H9 (cell line): ENCODE measurements around the gene ENPEP. TPM values are rescaled to one million over a fixed set of nuclear protein-coding genes. Genes with fewer than 3 reads are reported as not detected.

ENCODE experiments used
- DNase-seq: peaks from one replicate; pipeline ENCODE4 v3.0.0-alpha.2; 2017
- H2AFZ ChIP-seq: one replicate; pipeline ENCODE4 v1.6.1; 2013; ENCODE audit warnings: mild to moderate bottlenecking, low read length, control low read depth, moderate library complexity
- H2AK5ac ChIP-seq: 2 replicates; pipeline ENCODE4 v1.6.1; 2013; ENCODE audit warnings: low read length, control low read depth, mixed read lengths; ENCODE audit not compliant: insufficient read length
- H2BK120ac ChIP-seq: one replicate; pipeline ENCODE4 v1.6.1; 2013; ENCODE audit warnings: low read depth, mild to moderate bottlenecking, low read length, control low read depth, inconsistent platforms; ENCODE audit not compliant: poor library complexity, severe bottlenecking
- H2BK12ac ChIP-seq: 2 replicates; pipeline ENCODE4 v1.6.1; 2013; ENCODE audit warnings: low read length, control low read depth, mixed read lengths, low read depth; ENCODE audit not compliant: insufficient read length
- H2BK15ac ChIP-seq: 2 replicates; pipeline ENCODE4 v1.6.1; 2013; ENCODE audit warnings: low read depth, low read length, control low read depth
- H2BK20ac ChIP-seq: one replicate; pipeline ENCODE4 v1.6.1; 2013; ENCODE audit warnings: low read depth, mild to moderate bottlenecking, low read length, control low read depth, inconsistent platforms; ENCODE audit not compliant: poor library complexity, severe bottlenecking
- H2BK5ac ChIP-seq: 2 replicates; pipeline ENCODE4 v1.6.1; 2013; ENCODE audit warnings: low read length, control low read depth, mixed read lengths; ENCODE audit not compliant: insufficient read length
- H3K14ac ChIP-seq: 2 replicates; pipeline ENCODE4 v1.6.1; 2013; ENCODE audit warnings: low read length, control low read depth; ENCODE audit not compliant: insufficient read depth
- H3K18ac ChIP-seq: 2 replicates; pipeline ENCODE4 v1.6.1; 2013; ENCODE audit warnings: low read depth, mild to moderate bottlenecking, mixed read lengths, low read length, control low read depth; ENCODE audit not compliant: insufficient read length
- H3K23ac ChIP-seq: 2 replicates; pipeline ENCODE4 v1.6.1; 2013; ENCODE audit warnings: low read length, control low read depth, mixed read lengths, low read depth; ENCODE audit not compliant: insufficient read length
- H3K23me2 ChIP-seq: 2 replicates; pipeline ENCODE4 v1.6.1; 2013; ENCODE audit warnings: low read depth, mild to moderate bottlenecking, mixed read lengths, low read length, control low read depth; ENCODE audit not compliant: insufficient read length, poor library complexity, severe bottlenecking
- H3K27ac ChIP-seq: 2 replicates; pipeline ENCODE4 v1.5.1; 2013; ENCODE audit warnings: low read length, control low read depth, mixed read lengths, low read depth; ENCODE audit not compliant: insufficient read length
- H3K27me3 ChIP-seq: 2 replicates; pipeline ENCODE4 v1.6.1; 2013; ENCODE audit warnings: low read length, control low read depth, inconsistent platforms; ENCODE audit not compliant: insufficient read depth
- H3K4ac ChIP-seq: 2 replicates; pipeline ENCODE4 v1.6.1; 2013; ENCODE audit warnings: low read depth, mild to moderate bottlenecking, control low read depth, inconsistent platforms, low read length, moderate library complexity
- H3K4me1 ChIP-seq: 2 replicates; pipeline ENCODE4 v1.6.1; 2013; ENCODE audit warnings: low read length, control low read depth, inconsistent platforms; ENCODE audit not compliant: insufficient read depth
- H3K4me2 ChIP-seq: 2 replicates; pipeline ENCODE4 v1.6.1; 2013; ENCODE audit warnings: low read length, control low read depth, mixed read lengths; ENCODE audit not compliant: insufficient read length, insufficient read depth
- H3K56ac ChIP-seq: 2 replicates; pipeline ENCODE4 v1.6.1; 2013; ENCODE audit warnings: low read depth, mild to moderate bottlenecking, mixed read lengths, low read length, control low read depth; ENCODE audit not compliant: insufficient read length
- H3K79me1 ChIP-seq: 2 replicates; pipeline ENCODE4 v1.6.1; 2013; ENCODE audit warnings: low read depth, mild to moderate bottlenecking, moderate library complexity, low read length, control low read depth, inconsistent platforms; ENCODE audit not compliant: insufficient read depth, poor library complexity, severe bottlenecking
- H3K79me2 ChIP-seq: 2 replicates; pipeline ENCODE4 v1.6.1; 2013; ENCODE audit warnings: low read length, control low read depth, inconsistent platforms; ENCODE audit not compliant: insufficient read depth
- H3K9ac ChIP-seq: 2 replicates; pipeline ENCODE4 v1.6.1; 2013; ENCODE audit warnings: low read length, control low read depth, mixed read lengths; ENCODE audit not compliant: insufficient read length; ENCODE audit errors: extremely low read depth
- H3K9me3 ChIP-seq: one replicate; pipeline ENCODE4 v1.6.1; 2013; ENCODE audit warnings: low read depth, low read length, inconsistent platforms; ENCODE audit not compliant: control insufficient read depth
- H3T11ph ChIP-seq: one replicate; pipeline ENCODE4 v1.6.1; 2013; ENCODE audit warnings: mild to moderate bottlenecking, low read length, control low read depth, inconsistent platforms
- H4K20me1 ChIP-seq: one replicate; pipeline ENCODE4 v1.6.1; 2013; ENCODE audit not compliant: control insufficient read depth, insufficient read length, insufficient read depth
- H4K5ac ChIP-seq: 2 replicates; pipeline ENCODE4 v1.6.1; 2013; ENCODE audit warnings: low read depth, mild to moderate bottlenecking, mixed read lengths, low read length, control low read depth; ENCODE audit not compliant: insufficient read length
- H4K8ac ChIP-seq: replicated peaks from 2 replicates; pipeline ENCODE4 v1.6.1; 2013; ENCODE audit warnings: low read length, control low read depth, mixed read lengths, low read depth; ENCODE audit not compliant: insufficient read length
- H4K91ac ChIP-seq: 2 replicates; pipeline ENCODE4 v1.6.1; 2013; ENCODE audit warnings: low read depth, mild to moderate bottlenecking, moderate library complexity, mixed read lengths, low read length, control low read depth; ENCODE audit not compliant: insufficient read length
- H3K27ac Mint-ChIP-seq, 3 experiments: 2 replicates in 2 of 3; 3 replicates in 1 of 3; pipeline ENCODE4 v1.8.0; 2020 to 2021; ENCODE audit warnings: mixed read lengths in 3 of 3, mild to moderate bottlenecking in 1 of 3, moderate library complexity in 1 of 3
- H3K27me3 Mint-ChIP-seq: 2 replicates; pipeline ENCODE4 v1.8.0; 2021; ENCODE audit warnings: low read depth, mild to moderate bottlenecking, moderate library complexity, mixed read lengths
- H3K36me3 Mint-ChIP-seq, 3 experiments: 2 replicates in 2 of 3; 3 replicates in 1 of 3; pipeline ENCODE4 v1.8.0; 2020 to 2021; ENCODE audit warnings: low read depth in 3 of 3, mixed read lengths in 3 of 3; ENCODE audit not compliant: insufficient read depth in 1 of 3
- H3K4me1 Mint-ChIP-seq, 2 experiments: 2 replicates each; pipeline ENCODE4 v1.8.0; 2020; ENCODE audit warnings: mixed read lengths in 2 of 2
- H3K4me3 Mint-ChIP-seq, 2 experiments: 2 replicates in 1 of 2; 3 replicates in 1 of 2; pipeline ENCODE4 v1.8.0; 2020 to 2021; ENCODE audit warnings: mild to moderate bottlenecking in 2 of 2, mixed read lengths in 2 of 2, moderate library complexity in 1 of 2
- H3K9me3 Mint-ChIP-seq, 2 experiments: 2 replicates in 1 of 2; 3 replicates in 1 of 2; pipeline ENCODE4 v1.8.0; 2020; ENCODE audit warnings: mild to moderate bottlenecking in 2 of 2, mixed read lengths in 2 of 2, moderate library complexity in 1 of 2
- CTCF ChIP-seq: fragments of 200-600 bp; sonication (generic); conservative IDR thresholded peaks from 3 replicates; pipeline ENCODE4 v1.8.0; 2021; ENCODE audit warnings: antibody characterized with exemption, mild to moderate bottlenecking
- WGBS: extraction: QIAGEN DNeasy Blood & Tissue Kit; methylation state at CpG from one replicate; pipeline ENCODE4 v1.1.7; 2013; ENCODE audit warnings: missing lambda C conversion rate, low lambda C conversion rate, mixed read lengths; ENCODE audit not compliant: insufficient read length; ENCODE audit errors: extremely low coverage; 5-methylcytosine and 5-hydroxymethylcytosine counted together
- total RNA-seq: library from RNA; stranded (reverse); gene quantifications from 2 replicates; pipeline ENCODE4 v1.2.1, GENCODE V29; 2021

ENPEP gene
- total RNA-seq, 1 experiment from 2014 or later, result 0.44 TPM

GRCh38 chr4:110485452-110485851 is 9.5 kb downstream of the ENPEP start:
- Histone ChIP-seq H3K56ac (no peak overlapping the region), H2BK20ac (no peak overlapping the region), H3K23ac (no peak overlapping the region), H3K27me3 (no peaks in the 10 kb centered on the region), H2AK5ac (no peak overlapping the region), H3K9ac (no peak overlapping the region), H4K20me1 (no peaks in the 10 kb centered on the region), H4K91ac (no peak overlapping the region), H2BK12ac (no peak overlapping the region), H2BK5ac (no peak overlapping the region), H3K4ac (no peak overlapping the region), H3K79me2 (no peaks in the 10 kb centered on the region; the same call in 1 of the 2 replicates), H3T11ph (no peak overlapping the region), H4K8ac (no peak overlapping the region), H2AFZ (no peak overlapping the region), H2BK120ac (no peak overlapping the region), H3K4me1 (no peaks in the 10 kb centered on the region; the same call in 1 of the 2 replicates), H3K4me2 (no peak overlapping the region), H4K5ac (no peak overlapping the region), H3K23me2 (no peaks in the 10 kb centered on the region), H2BK15ac (no peak overlapping the region), H3K9me3 (no peaks in the 10 kb centered on the region), H3K27ac (no peak overlapping the region), H3K14ac (no peak overlapping the region), H3K79me1 (no peaks in the 10 kb centered on the region), H3K18ac (no peak overlapping the region)
- Mint-ChIP-seq H3K4me3 (no peak overlapping the region), H3K36me3 (no peaks in the 10 kb centered on the region; a peak in 1 of 7 replicates), H3K9me3 (no peaks in the 10 kb centered on the region), H3K27ac (no peak overlapping the region), H3K27me3 (peaks cover 11% of the 10 kb centered on the region), H3K4me1 (peaks cover 31 to 36% of the 10 kb centered on the region in 2 experiments)
- no CpG with 5 or more reads among the region's 1 CpG for WGBS
- DNase-seq, result no peak
- no peak for TF ChIP-seq CTCF
